IPS-18a (cell line): ENCODE results near the gene INSR.
"Not testable (repeated sequence)": the region's sequence is repeated elsewhere in the genome, so short reads cannot be mapped to it uniquely, and the experiment has no call there.

Experiments
- H3K27ac ChIP-seq: one replicate; pipeline ENCODE4 v1.5.1; 2013; ENCODE audit warnings: low read length
- H3K27me3 ChIP-seq: one replicate; pipeline ENCODE4 v1.6.1; 2013; ENCODE audit warnings: mild to moderate bottlenecking, low read length; ENCODE audit not compliant: control insufficient read depth, insufficient read depth
- H3K36me3 ChIP-seq: one replicate; pipeline ENCODE4 v1.6.1; 2013; ENCODE audit warnings: low read depth, low read length; ENCODE audit not compliant: control insufficient read depth
- H3K4me1 ChIP-seq: one replicate; pipeline ENCODE4 v1.6.1; 2013; ENCODE audit warnings: low read depth, low read length; ENCODE audit not compliant: control insufficient read depth
- H3K4me3 ChIP-seq: one replicate; pipeline ENCODE4 v1.5.1; 2013; ENCODE audit warnings: low read length
- H3K9ac ChIP-seq: one replicate; pipeline ENCODE4 v1.6.1; 2013; ENCODE audit warnings: mild to moderate bottlenecking, low read length, moderate library complexity
- H3K9me3 ChIP-seq: one replicate; pipeline ENCODE4 v1.6.1; 2013; ENCODE audit warnings: low read depth, low read length; ENCODE audit not compliant: control insufficient read depth

INSR gene

GRCh38 chr19:7214324-7215089 lies 79.7 kb downstream of the INSR start:
- Histone ChIP-seq H3K27ac (no peak overlapping the region), H3K9ac (no peak overlapping the region), H3K36me3 (no peaks in the 10 kb centered on the region), H3K27me3 (no peaks in the 10 kb centered on the region), H3K4me1 (peaks cover 23% of the 10 kb centered on the region), H3K9me3 (no peaks in the 10 kb centered on the region), H3K4me3 (no peak overlapping the region)

- Histone ChIP-seq H3K27ac (no peak overlapping the region), H3K4me1 (peaks cover 23% of the 10 kb centered on the region), H3K4me3 (no peak overlapping the region), H3K36me3 (no peaks in the 10 kb centered on the region), H3K9ac (no peak overlapping the region), H3K27me3 (no peaks in the 10 kb centered on the region), H3K9me3 (no peaks in the 10 kb centered on the region)
These were observed 80.4 kb downstream of the INSR start for GRCh38 chr19:7213628-7214323.

GRCh38 chr19:7211191-7211951 lies 82.8 kb downstream of the INSR start:
- H3K27ac ChIP-seq, result no peak overlapping the region
- H3K36me3 ChIP-seq, result no peaks in the 10 kb centered on the region
- H3K4me3 ChIP-seq, result no peak overlapping the region
- H3K27me3 ChIP-seq, result no peaks in the 10 kb centered on the region
- no peak overlapping the region for H3K9ac ChIP-seq
- H3K9me3 ChIP-seq, result no peaks in the 10 kb centered on the region
- H3K4me1 ChIP-seq, result peaks cover 23% of the 10 kb centered on the region

GRCh38 chr19:7210359-7210758 lies 83.9 kb downstream of the INSR start:
- Histone ChIP-seq H3K36me3 (no peaks in the 10 kb centered on the region), H3K9ac (no peak overlapping the region), H3K27ac (no peak overlapping the region), H3K4me3 (no peak overlapping the region), H3K27me3 (no peaks in the 10 kb centered on the region), H3K9me3 (no peaks in the 10 kb centered on the region), H3K4me1 (peaks cover 23% of the 10 kb centered on the region)

- H3K4me3 ChIP-seq, H3K9me3 ChIP-seq, H3K27me3 ChIP-seq, H3K36me3 ChIP-seq, H3K27ac ChIP-seq, H3K9ac ChIP-seq: not testable (repeated sequence)
- H3K4me1 ChIP-seq, result peaks cover 23% of the 10 kb centered on the region
These were observed 84.5 kb downstream of the INSR start for GRCh38 chr19:7209597-7210325.

- peaks cover 18% of the 10 kb centered on the region for H3K4me1 ChIP-seq
- not testable (repeated sequence) for H3K9ac ChIP-seq, H3K27ac ChIP-seq
These were observed 85.2 kb downstream of the INSR start for GRCh38 chr19:7209036-7209435.

GRCh38 chr19:7203332-7203731 lies 90.9 kb downstream of the INSR start:
- no peaks in the 10 kb centered on the region for H3K36me3 ChIP-seq
- no peak overlapping the region for H3K27ac ChIP-seq
- no peaks in the 10 kb centered on the region for H3K9me3 ChIP-seq
- H3K27me3 ChIP-seq, result no peaks in the 10 kb centered on the region
- H3K9ac ChIP-seq, result no peak overlapping the region
- no peaks in the 10 kb centered on the region for H3K4me1 ChIP-seq
- no peak overlapping the region for H3K4me3 ChIP-seq

More at GRCh38 chr19:7209036-7209435, 85.2 kb downstream of the INSR start:
- not testable (repeated sequence) for H3K27me3 ChIP-seq, H3K4me3 ChIP-seq, H3K9me3 ChIP-seq, H3K36me3 ChIP-seq

- Histone ChIP-seq H3K4me1 (no peaks in the 10 kb centered on the region), H3K27me3 (no peaks in the 10 kb centered on the region), H3K27ac (no peak overlapping the region), H3K9ac (no peak overlapping the region), H3K4me3 (no peak overlapping the region), H3K36me3 (no peaks in the 10 kb centered on the region), H3K9me3 (no peaks in the 10 kb centered on the region)
These were observed 91.3 kb downstream of the INSR start for GRCh38 chr19:7202888-7203287.

GRCh38 chr19:7200736-7201135 lies 93.5 kb downstream of the INSR start:
- no peaks in the 10 kb centered on the region for H3K27me3 ChIP-seq
- H3K9me3 ChIP-seq, result no peaks in the 10 kb centered on the region
- H3K4me1 ChIP-seq, result no peaks in the 10 kb centered on the region
- H3K27ac ChIP-seq, result no peak overlapping the region
- no peak overlapping the region for H3K4me3 ChIP-seq
- H3K36me3 ChIP-seq, result no peaks in the 10 kb centered on the region
- H3K9ac ChIP-seq, result no peak overlapping the region

- Histone ChIP-seq H3K9ac (no peak overlapping the region), H3K27ac (no peak overlapping the region), H3K4me1 (no peaks in the 10 kb centered on the region), H3K36me3 (no peaks in the 10 kb centered on the region), H3K9me3 (no peaks in the 10 kb centered on the region), H3K27me3 (no peaks in the 10 kb centered on the region), H3K4me3 (no peak overlapping the region)
These were observed 94.3 kb downstream of the INSR start for GRCh38 chr19:7199613-7200533.
